Liver (tissue), 3 donors: Measurements from ENCODE around the gene NADK.

Source experiments
- FOXA1 ChIP-seq: IDR thresholded peaks from 2 replicates; pipeline ENCODE4 v1.6.1; 2016; ENCODE audit warnings: antibody characterized with exemption
- GABPA ChIP-seq, 2 donors: IDR thresholded peaks in 1 of 2; conservative IDR thresholded peaks in 1 of 2; 2 replicates each; pipeline ENCODE4 v1.6.1; 2016; ENCODE audit warnings: antibody characterized with exemption in 2 of 2, mild to moderate bottlenecking in 1 of 2, moderate library complexity in 1 of 2
- NR2F2 ChIP-seq: IDR thresholded peaks from 2 replicates; pipeline ENCODE4 v1.6.1; 2016; ENCODE audit warnings: antibody characterized with exemption
- RAD21 ChIP-seq, 2 donors: IDR thresholded peaks; 2 replicates each; pipeline ENCODE4 v1.6.1; 2016; ENCODE audit warnings: antibody characterized with exemption in 2 of 2, mild to moderate bottlenecking in 2 of 2
- SP1 ChIP-seq: IDR thresholded peaks from 2 replicates; pipeline ENCODE4 v1.6.1; 2018; ENCODE audit warnings: antibody characterized with exemption, mild to moderate bottlenecking
- TAF1 ChIP-seq: conservative IDR thresholded peaks from 2 replicates; pipeline ENCODE4 v1.6.1; 2016; ENCODE audit warnings: antibody characterized with exemption, mild to moderate bottlenecking
- YY1 ChIP-seq: IDR thresholded peaks from 2 replicates; pipeline ENCODE4 v1.6.1; 2016; ENCODE audit warnings: antibody characterized with exemption, mild to moderate bottlenecking
- TF ChIP-seq, protein P1 (sequence below): fragments of 150-350 bp; IDR thresholded peaks from 2 replicates; pipeline ENCODE4 v1.5.1; 2017; ENCODE audit warnings: improper control_type of control experiment, low read depth, low read length; ENCODE audit not compliant: missing input control
- TF ChIP-seq, protein P2 (sequence below): IDR thresholded peaks from 2 replicates; pipeline ENCODE4 v1.6.1; 2016; ENCODE audit warnings: antibody characterized with exemption
- donor health status: healthy.
- donor health status: healthy.

DNA sequence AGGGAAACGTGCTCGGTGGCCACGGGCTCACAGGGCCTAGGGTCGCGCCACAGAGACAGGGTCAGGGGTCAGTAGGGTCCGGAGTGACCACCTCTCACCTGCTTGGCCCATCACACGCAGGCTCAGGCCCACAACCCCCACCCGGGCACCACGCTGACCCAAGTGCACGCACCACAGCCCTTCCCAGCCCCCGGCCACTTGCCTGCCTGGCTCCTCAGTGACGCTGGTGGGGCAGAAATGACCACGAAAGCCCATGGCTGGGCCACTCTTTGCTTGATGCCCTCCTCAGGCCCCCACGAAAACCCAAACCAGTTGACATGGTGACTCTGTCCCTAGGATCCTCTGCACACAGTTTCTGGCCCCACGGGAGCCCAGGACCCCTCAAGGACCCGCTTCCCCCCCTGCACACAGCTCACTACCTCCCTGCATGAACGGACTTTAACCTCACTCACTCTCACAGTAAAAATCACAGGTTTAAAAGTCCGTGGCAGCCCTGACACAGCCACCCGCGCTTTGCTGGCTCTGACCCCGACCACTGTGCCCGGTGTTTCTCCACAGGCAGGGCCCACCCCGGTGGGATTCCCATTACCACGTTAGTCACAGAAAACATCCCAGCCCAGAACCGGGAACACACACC is 20.7 kb downstream of the NADK start:
- TF ChIP-seq, protein P1, sequence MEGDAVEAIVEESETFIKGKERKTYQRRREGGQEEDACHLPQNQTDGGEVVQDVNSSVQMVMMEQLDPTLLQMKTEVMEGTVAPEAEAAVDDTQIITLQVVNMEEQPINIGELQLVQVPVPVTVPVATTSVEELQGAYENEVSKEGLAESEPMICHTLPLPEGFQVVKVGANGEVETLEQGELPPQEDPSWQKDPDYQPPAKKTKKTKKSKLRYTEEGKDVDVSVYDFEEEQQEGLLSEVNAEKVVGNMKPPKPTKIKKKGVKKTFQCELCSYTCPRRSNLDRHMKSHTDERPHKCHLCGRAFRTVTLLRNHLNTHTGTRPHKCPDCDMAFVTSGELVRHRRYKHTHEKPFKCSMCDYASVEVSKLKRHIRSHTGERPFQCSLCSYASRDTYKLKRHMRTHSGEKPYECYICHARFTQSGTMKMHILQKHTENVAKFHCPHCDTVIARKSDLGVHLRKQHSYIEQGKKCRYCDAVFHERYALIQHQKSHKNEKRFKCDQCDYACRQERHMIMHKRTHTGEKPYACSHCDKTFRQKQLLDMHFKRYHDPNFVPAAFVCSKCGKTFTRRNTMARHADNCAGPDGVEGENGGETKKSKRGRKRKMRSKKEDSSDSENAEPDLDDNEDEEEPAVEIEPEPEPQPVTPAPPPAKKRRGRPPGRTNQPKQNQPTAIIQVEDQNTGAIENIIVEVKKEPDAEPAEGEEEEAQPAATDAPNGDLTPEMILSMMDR = no peak
- TF ChIP-seq SP1 (no peak), RAD21 (IDR thresholded peaks at IDR 0.05) (no peak), NR2F2 (no peak), FOXA1 (no peak), TAF1 (no peak), YY1 (no peak), GABPA (IDR thresholded peaks at IDR 0.05 in 1 of 2, conservative IDR thresholded peaks at IDR 0.05 in 1 of 2) (no peak)
- TF ChIP-seq, protein P2, sequence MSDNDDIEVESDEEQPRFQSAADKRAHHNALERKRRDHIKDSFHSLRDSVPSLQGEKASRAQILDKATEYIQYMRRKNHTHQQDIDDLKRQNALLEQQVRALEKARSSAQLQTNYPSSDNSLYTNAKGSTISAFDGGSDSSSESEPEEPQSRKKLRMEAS = no peak
